WTC11 (cell line): Measurements from ENCODE around the gene ICE2.

ENCODE experiments used
- ARID4B ChIP-seq: sonication (generic); formaldehyde crosslinking; IDR thresholded peaks from 2 replicates; pipeline ENCODE4 v1.8.0; 2023; ENCODE audit warnings: missing genetic modification reagents, mild to moderate bottlenecking, borderline replicate concordance
- CREB1 ChIP-seq: sonication (generic); formaldehyde crosslinking; IDR thresholded peaks from 2 replicates; pipeline ENCODE4 v1.8.0; 2023; ENCODE audit warnings: mild to moderate bottlenecking, missing genetic modification reagents
- CTCF ChIP-seq: fragments of 200-600 bp; IDR thresholded peaks from 2 replicates; pipeline ENCODE4 v1.8.0; 2022; ENCODE audit warnings: antibody characterized with exemption
- E2F5 ChIP-seq: sonication (generic); formaldehyde crosslinking; IDR thresholded peaks from 2 replicates; pipeline ENCODE4 v1.8.1; 2022; ENCODE audit warnings: mild to moderate bottlenecking, moderate library complexity, missing genetic modification reagents
- ESRRA ChIP-seq: sonication (generic); formaldehyde crosslinking; IDR thresholded peaks from 2 replicates; pipeline ENCODE4 v1.8.1; 2022; ENCODE audit warnings: mild to moderate bottlenecking, missing genetic modification reagents, borderline replicate concordance
- FOXP1 ChIP-seq: sonication (generic); formaldehyde crosslinking; IDR thresholded peaks from 2 replicates; pipeline ENCODE4 v1.8.0; 2022; ENCODE audit warnings: missing genetic modification reagents, mild to moderate bottlenecking, moderate library complexity, borderline replicate concordance
- NFYB ChIP-seq: sonication (generic); formaldehyde crosslinking; conservative IDR thresholded peaks from 2 replicates; pipeline ENCODE4 v1.8.0; 2022; ENCODE audit warnings: low read depth, missing genetic modification reagents
- NR2C2 ChIP-seq: sonication (generic); formaldehyde crosslinking; IDR thresholded peaks from 2 replicates; pipeline ENCODE4 v1.8.0; 2022; ENCODE audit warnings: mild to moderate bottlenecking, missing genetic modification reagents
- RELA ChIP-seq: sonication (generic); formaldehyde crosslinking; IDR thresholded peaks from 2 replicates; pipeline ENCODE4 v1.8.1; 2022; ENCODE audit warnings: missing genetic modification reagents, mild to moderate bottlenecking, borderline replicate concordance
- TEAD4 ChIP-seq: sonication (generic); formaldehyde crosslinking; IDR thresholded peaks from 2 replicates; pipeline ENCODE4 v1.8.0; 2022; ENCODE audit warnings: mild to moderate bottlenecking, missing genetic modification reagents
- ZNF121 ChIP-seq: sonication (generic); formaldehyde crosslinking; IDR thresholded peaks from 2 replicates; pipeline ENCODE4 v1.8.0; 2023; ENCODE audit warnings: missing genetic modification reagents
- ZNF532 ChIP-seq: fragments of 250-450 bp; sonication (Bioruptor Pico); IDR thresholded peaks from 2 replicates; pipeline ENCODE4 v1.9.0; 2021; ENCODE audit warnings: mild to moderate bottlenecking, borderline replicate concordance
- TF ChIP-seq, protein P1 (sequence below): sonication (generic); formaldehyde crosslinking; IDR thresholded peaks from 2 replicates; pipeline ENCODE4 v1.8.0; 2022; ENCODE audit warnings: mild to moderate bottlenecking, missing genetic modification reagents
- TF ChIP-seq, protein P2 (sequence below): sonication (generic); formaldehyde crosslinking; IDR thresholded peaks from 2 replicates; pipeline ENCODE4 v1.8.1; 2022; ENCODE audit warnings: low read depth, missing genetic modification reagents, borderline replicate concordance

- TF ChIP-seq CTCF = no peak
- no peak for TF ChIP-seq TEAD4 (CRISPR knock-in tag)
- TF ChIP-seq RELA = no peak
- TF ChIP-seq ZNF532 (CRISPR knock-in tag) = no peak
- no peak for TF ChIP-seq E2F5 (CRISPR knock-in tag)
- TF ChIP-seq NR2C2 (CRISPR knock-in tag) = no peak
- TF ChIP-seq ESRRA (CRISPR knock-in tag) = no peak
- no peak for TF ChIP-seq FOXP1 (CRISPR knock-in tag)
- TF ChIP-seq, protein P1, sequence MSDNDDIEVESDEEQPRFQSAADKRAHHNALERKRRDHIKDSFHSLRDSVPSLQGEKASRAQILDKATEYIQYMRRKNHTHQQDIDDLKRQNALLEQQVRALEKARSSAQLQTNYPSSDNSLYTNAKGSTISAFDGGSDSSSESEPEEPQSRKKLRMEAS (CRISPR knock-in tag) = no peak
- TF ChIP-seq ARID4B (CRISPR knock-in tag) = no peak
- TF ChIP-seq, protein P2, sequence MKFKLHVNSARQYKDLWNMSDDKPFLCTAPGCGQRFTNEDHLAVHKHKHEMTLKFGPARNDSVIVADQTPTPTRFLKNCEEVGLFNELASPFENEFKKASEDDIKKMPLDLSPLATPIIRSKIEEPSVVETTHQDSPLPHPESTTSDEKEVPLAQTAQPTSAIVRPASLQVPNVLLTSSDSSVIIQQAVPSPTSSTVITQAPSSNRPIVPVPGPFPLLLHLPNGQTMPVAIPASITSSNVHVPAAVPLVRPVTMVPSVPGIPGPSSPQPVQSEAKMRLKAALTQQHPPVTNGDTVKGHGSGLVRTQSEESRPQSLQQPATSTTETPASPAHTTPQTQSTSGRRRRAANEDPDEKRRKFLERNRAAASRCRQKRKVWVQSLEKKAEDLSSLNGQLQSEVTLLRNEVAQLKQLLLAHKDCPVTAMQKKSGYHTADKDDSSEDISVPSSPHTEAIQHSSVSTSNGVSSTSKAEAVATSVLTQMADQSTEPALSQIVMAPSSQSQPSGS = no peak
- TF ChIP-seq CREB1 (CRISPR knock-in tag) = no peak
- TF ChIP-seq ZNF121 (CRISPR knock-in tag) = no peak
- TF ChIP-seq NFYB = no peak
These were observed 59.2 kb downstream of the ICE2 start for GRCh38 chr15:60419753-60420152.
